Renal cortex interstitium (tissue), 11 donors: Measurements from ENCODE around the gene DNAAF1. TPM values are rescaled to one million over a fixed set of nuclear protein-coding genes. Genes with fewer than 3 reads are reported as not detected.
"Not testable (repeated sequence)": the region's sequence is repeated elsewhere in the genome, so short reads cannot be mapped to it uniquely, and the experiment has no call there.

ENCODE experiments used
- DNase-seq, 11 donors: peaks; one replicate each; pipeline ENCODE4 v3.0.0-alpha.2; 2013; ENCODE audit warnings: low read depth in 9 of 11, low spot score in 4 of 11; ENCODE audit errors: extremely low read depth in 1 of 11
- polyA plus RNA-seq, 3 donors: library from polyadenylated mRNA; unstranded; fragments of 120-200 nt; gene quantifications; one replicate each; pipeline ENCODE4 v1.2.1, GENCODE V29; 2013; ENCODE audit not compliant: insufficient read length in 3 of 3

Gene DNAAF1
- polyA plus RNA-seq, 3 donors = 3.6 to 9.4 (median 4.2) TPM

- DNase-seq = no peak
Measured at GRCh38 chr16:84195201-84196093, 50.3 kb downstream of the DNAAF1 start.

DNA sequence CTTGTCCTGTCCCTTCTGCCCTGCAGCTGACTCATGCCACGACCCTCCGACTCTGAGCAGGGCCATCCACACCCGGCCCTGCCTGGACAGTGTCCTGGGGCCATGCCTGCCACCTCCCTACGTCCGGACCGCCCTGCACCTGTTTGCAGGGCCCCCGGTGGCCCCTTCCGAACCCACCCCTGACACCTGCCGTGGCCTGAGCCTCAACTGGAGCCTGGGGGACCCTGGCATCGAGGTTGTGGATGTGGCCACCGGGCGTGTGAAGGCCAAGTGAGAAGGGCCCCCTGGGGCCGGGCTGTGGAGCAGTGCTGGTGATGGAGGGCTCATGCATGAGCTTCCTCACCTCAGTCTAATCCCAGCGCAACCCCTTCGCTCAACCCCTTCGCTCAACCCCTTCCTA, 51.0 kb downstream of the DNAAF1 start:
- no peak for DNase-seq

- no peak for DNase-seq
Measured at GRCh38 chr16:84196727-84197394, 51.8 kb downstream of the DNAAF1 start.

GRCh38 chr16:84197466-84198128, 52.5 kb downstream of the DNAAF1 start:
- DNase-seq = no peak

DNA sequence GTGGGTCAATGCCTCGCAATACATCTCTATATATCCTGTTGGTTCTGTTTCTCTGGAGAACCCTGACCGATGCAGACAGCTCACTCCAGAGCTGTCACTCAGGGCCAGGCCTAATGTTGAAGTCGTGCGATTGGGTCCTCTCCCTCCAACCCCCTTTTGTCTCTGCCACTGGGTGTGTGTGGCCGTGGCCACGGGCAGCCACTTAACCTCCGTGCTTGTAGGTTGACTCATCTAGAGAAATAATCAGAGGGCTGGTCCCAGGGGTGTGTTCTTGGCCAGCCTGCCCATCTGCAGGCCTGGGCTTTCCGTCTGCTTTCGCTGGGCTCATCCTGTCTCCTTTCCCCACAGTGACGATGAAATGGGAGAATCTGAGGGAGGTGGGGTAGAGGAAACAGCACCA, 53.3 kb downstream of the DNAAF1 start:
- DNase-seq = no peak

- DNase-seq = no peak
Measured at GRCh38 chr16:84199097-84199496, 54.0 kb downstream of the DNAAF1 start.

GRCh38 chr16:84199861-84200260, 54.8 kb downstream of the DNAAF1 start:
- no peak for DNase-seq

GRCh38 chr16:84204551-84204950, 59.4 kb downstream of the DNAAF1 start:
- DNase-seq = not testable (repeated sequence)

GRCh38 chr16:84205123-84205522, 60.0 kb downstream of the DNAAF1 start:
- DNase-seq = not testable (repeated sequence)

GRCh38 chr16:84205976-84206691, 61.0 kb downstream of the DNAAF1 start:
- no peak for DNase-seq

DNA sequence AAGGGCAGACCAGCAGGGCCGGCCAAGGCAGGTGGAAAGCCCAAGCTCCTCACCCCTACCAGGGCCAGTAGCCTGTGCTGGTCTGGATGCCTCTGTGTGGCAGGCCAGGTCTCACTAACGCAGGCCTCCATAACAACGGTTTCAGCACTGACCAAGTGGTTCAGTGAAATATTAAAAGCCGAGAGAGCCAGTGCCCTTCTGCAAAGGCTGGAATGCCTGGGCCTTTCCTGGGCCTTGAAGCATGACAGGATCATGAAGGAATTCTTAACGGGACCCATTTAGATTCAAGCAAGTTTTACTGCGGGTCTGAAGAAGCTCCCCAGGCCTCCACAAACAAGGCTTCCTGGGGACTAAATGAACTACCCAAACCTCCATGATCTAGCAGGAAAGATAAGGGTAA, 62.1 kb downstream of the DNAAF1 start:
- DNase-seq = peak in 3 of 11 donors; percentile 15 to 52 (median 42)

DNA sequence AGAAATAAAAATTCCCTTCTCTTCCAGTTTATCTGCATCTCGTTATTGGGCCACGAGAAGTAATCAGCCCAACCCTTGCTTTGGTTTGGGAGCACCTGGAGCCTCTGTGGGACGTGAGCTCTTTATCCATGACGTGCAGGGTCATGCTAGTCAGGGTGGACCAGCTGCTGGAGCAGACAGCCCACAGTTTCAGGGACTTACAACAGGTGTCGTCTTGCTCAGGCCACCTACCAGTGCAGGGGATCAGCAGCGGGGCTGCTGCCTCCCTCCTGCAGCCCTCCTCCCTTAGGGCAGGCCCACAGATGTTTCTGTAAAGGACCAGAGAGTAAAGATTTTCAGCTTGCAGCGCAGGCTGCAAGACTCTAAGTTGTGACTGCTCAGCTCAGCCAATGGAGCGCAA, 62.8 kb downstream of the DNAAF1 start:
- no peak for DNase-seq

GRCh38 chr16:84209989-84210388, 64.9 kb downstream of the DNAAF1 start:
- DNase-seq = no peak

GRCh38 chr16:84212154-84212553, 67.0 kb downstream of the DNAAF1 start:
- no peak for DNase-seq

GRCh38 chr16:84212631-84213030, 67.5 kb downstream of the DNAAF1 start:
- no peak for DNase-seq

DNA sequence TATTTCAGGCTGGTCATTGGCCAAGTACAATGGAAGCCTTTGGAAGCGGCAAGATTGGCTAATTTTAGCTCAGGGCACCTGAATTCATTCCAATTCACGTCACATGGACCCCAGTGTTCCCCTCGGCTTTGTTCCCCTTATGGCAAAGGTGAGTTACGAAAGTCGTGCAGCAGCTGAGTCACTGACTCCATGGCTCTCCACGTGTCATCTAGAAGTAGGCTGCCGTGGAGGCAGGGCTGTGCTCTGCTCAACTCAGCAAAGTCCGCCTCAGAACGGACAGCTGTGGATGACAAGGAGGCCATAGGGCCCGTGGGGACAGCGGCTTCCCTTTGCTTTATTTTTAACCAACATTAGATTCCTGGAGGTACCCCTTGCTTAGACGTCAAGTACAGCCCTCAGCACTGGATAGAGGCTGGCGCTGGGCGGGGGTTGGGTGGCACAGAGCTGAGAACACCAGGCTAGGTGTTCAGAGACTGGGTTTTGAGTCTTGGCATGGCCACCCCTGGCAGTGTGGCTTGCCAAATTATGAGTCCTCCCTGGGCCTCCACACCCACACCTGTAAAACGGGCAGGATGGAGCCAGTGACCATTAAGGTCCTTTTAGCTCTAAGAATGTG, 69.5 kb downstream of the DNAAF1 start:
- DNase-seq = no peak

- DNase-seq = no peak
Measured at GRCh38 chr16:84215531-84215930, 70.4 kb downstream of the DNAAF1 start.

DNA sequence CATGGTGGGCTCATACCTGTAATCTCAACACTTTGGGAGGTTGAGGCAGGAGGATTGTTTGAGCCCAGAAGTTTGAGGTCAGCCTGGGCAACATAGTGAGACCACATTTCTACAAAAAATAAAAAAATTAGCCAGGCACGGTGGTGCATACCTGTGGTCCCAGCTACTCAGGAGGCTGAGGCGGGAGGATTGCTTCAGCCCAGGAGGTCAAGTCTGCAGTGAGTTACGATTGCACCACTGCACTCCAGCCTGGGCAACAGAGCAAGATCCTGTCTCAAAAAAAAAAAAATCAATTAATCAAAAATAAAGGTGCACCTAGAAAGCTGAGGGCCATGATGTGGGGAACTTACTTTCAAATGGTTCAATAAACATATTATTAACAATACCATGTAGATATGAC, 71.0 kb downstream of the DNAAF1 start:
- not testable (repeated sequence) for DNase-seq
